Femur (tissue), 1 donor: ENCODE data around the gene CHI3L1.

ENCODE experiments used
- DNase-seq: peaks from one replicate; pipeline ENCODE4 v3.0.0-alpha.2; 2017

The CHI3L1 gene

DNA sequence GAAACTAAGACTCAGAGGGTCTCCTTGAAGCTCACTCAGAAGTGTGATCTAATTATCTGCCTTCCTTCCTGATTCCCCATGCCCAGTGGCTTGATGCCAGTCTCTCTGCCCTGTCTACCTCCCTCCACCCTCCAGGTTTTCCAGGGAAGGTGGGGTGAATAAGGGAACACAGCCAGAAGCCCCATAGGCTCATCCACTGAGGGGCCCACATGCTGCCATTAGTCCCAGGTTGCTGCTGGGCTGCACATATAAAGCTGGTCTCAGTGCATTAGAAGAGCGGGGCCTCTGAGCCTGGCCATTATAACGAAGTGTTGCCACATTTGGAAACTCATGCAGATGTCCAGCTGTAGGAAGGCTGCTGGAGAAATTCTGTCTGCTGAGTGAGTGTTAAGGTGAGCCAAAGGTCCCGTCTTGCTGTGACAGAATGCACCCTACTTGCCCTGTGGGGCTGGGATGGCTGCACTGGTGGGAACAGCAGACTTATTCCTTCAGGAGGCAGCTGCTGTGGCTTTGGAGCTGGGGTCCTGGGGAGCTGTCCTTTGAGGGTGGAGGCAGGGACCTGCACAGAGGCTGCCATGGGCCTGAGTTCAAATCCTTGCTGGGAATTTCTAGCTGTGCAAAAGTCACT, 56.0 kb downstream of the CHI3L1 start:
- no peak for DNase-seq

DNA sequence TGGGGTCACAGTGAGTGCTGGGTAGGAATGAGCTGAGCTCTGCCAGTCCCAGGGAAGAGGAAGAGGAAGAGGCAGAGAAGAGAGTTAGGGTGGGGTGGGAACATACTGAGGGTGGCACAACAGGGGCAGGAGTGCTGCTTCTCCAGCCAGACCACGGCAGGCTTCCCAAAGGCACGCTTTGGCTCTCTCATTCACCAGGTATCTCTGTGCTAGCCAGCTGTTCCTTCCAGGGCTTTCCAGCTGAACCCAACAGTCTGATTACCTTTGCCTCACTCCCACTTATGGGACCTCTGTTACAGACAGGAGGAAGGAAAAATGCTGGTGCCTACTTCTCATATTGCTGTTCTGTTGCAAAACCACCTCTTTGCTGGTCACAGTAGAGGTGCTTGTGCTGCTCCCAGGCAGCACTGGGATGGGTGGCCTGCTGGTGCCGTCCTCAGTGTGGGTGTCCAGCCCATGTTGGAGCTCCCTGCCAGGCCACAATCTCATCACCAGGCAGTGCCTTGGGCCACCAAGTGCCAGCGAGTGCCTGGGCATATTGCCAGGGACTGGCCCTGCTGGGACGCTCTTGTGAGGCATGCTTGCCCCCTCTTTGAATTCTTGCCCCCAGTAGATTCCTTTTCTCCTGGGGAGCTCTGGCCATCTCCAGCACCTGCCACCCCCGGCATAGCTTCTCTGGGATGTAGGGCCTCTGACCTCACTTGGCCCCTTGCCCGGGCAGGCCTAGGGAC, 56.8 kb downstream of the CHI3L1 start:
- no peak for DNase-seq
